ENCODE results near the gene BSDC1. TPM values are rescaled to one million over a fixed set of nuclear protein-coding genes. Genes with fewer than 3 reads are reported as not detected.

The BSDC1 gene
- total RNA-seq, 4 donors from 2014 or later, result 60.6 to 88.7 (median 83.8) TPM

DNA sequence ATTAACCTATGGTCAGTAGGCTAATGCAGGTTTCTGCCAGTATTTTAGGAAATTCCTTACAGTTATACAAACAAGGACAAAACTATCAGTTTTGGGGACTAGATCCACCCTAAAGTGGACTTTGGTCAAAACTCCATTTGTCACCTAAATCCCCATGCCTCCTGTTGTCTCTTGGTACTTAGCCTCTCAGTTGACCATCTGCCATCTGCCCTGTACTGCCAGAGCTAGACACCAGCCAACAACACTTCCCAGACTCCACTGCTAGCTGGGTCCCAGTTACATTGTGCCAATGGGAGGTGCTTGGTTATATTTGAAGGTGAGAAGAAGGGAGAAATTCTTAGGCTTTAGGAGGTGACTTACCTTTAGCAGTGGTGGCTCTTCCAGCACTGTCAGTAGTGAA lies 17.0 kb upstream of the BSDC1 start:
- Histone ChIP-seq H3K27me3 (no peaks in the 10 kb centered on the region), H3K4me1 (no peaks in the 10 kb centered on the region), H3K9me3 (peaks cover 0 to 16% (median 2%) of the 10 kb centered on the region in 4 donors), H3K36me3 (no peaks in the 10 kb centered on the region), H3K4me3 (no peak overlapping the region), H3K27ac (no peak overlapping the region)
- TF ChIP-seq POLR2A (IDR thresholded peaks at IDR 0.05) (no peak), EP300 (IDR thresholded peaks at IDR 0.05) (no peak)
- TF ChIP-seq, protein P1, sequence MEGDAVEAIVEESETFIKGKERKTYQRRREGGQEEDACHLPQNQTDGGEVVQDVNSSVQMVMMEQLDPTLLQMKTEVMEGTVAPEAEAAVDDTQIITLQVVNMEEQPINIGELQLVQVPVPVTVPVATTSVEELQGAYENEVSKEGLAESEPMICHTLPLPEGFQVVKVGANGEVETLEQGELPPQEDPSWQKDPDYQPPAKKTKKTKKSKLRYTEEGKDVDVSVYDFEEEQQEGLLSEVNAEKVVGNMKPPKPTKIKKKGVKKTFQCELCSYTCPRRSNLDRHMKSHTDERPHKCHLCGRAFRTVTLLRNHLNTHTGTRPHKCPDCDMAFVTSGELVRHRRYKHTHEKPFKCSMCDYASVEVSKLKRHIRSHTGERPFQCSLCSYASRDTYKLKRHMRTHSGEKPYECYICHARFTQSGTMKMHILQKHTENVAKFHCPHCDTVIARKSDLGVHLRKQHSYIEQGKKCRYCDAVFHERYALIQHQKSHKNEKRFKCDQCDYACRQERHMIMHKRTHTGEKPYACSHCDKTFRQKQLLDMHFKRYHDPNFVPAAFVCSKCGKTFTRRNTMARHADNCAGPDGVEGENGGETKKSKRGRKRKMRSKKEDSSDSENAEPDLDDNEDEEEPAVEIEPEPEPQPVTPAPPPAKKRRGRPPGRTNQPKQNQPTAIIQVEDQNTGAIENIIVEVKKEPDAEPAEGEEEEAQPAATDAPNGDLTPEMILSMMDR (IDR thresholded peaks at IDR 0.05), result no peak
- DNase-seq (ENCODE audit: low spot score in 2 of 2), result no peak

DNA sequence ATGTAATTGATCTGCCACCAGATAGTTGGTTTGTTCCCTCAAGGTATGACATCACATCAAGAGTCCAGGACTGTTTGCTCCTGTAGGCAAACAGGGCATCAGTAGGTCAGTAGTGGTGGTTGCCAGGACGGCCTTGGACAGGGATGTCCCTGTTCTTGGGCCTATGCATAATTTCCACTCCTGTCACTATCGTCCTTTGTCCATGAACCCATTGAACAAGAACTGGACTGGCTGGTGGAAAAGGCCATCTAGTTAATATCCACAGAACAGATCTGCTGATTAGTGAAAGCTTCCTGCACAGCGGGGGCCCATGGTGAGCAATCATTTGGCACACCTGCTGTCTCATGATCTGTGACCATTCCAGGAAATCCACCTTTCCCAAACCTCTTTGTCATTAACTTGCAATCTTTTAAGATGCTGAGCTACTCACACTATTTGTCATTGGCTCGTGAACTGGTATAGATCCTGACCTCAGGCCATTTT lies 12.4 kb upstream of the BSDC1 start:
- H3K27me3 ChIP-seq, result no peaks in the 10 kb centered on the region
- no peak overlapping the region for H3K27ac ChIP-seq
- H3K4me3 ChIP-seq, result no peak overlapping the region
- no peaks in the 10 kb centered on the region for H3K9me3 ChIP-seq
- no peaks in the 10 kb centered on the region for H3K4me1 ChIP-seq
- H3K36me3 ChIP-seq, result no peaks in the 10 kb centered on the region
- WGBS, 2 donors, result 73 to 78% methylated on average over 4 of the region's 4 CpGs
- DNase-seq (ENCODE audit: low spot score in 2 of 2), result no peak
- no peak for TF ChIP-seq EP300 (IDR thresholded peaks at IDR 0.05)
- TF ChIP-seq, protein P1 (IDR thresholded peaks at IDR 0.05), result no peak
- TF ChIP-seq POLR2A (IDR thresholded peaks at IDR 0.05), result no peak

DNA sequence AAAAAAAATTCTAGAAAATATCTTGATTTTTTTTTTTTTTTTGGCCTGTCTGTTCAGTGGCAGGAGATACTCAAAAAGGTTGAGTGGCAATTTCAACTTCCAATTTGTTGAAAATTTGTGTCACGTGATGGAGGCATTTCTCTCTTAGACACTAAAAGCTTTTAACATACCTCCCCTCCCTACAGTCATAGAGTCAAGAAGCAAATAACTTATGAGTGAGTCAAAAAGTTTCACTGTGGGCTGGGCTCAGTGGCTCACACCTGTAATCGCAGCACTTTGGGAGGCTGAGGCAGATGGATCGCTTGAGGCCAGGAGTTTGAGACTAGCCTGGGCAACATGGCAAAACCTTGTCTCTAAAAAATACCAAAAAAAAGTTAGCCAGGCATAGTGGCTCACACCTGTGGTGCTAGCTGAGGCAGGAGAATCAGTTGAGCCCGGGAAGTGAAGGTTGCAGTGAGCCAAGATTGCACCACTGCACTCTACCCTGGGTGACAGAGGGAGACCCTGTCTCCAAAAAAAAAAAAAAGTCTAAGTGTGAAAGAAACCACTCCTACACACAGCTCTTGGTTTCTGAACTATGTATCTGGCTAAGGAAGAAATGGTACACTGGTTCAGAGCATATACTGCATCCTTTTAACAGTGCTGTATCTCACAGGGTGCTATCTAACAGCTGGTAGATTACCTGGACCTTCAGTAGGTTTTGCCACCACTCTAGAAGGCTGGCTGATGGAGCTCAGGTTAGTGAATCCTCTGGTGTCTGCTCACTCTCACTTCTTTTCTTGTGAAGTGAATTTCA lies 11.6 kb upstream of the BSDC1 start:
- WGBS, 2 donors, result 86% methylated on average over 4 of the region's 4 CpGs
- no peaks in the 10 kb centered on the region for H3K36me3 ChIP-seq
- TF ChIP-seq EP300 (IDR thresholded peaks at IDR 0.05) (no peak), POLR2A (IDR thresholded peaks at IDR 0.05) (no peak)
- TF ChIP-seq, protein P1 (IDR thresholded peaks at IDR 0.05), result no peak
- H3K4me3 ChIP-seq, result no peak overlapping the region
- peaks cover 0 to 4% (median 0%) of the 10 kb centered on the region in 4 donors for H3K4me1 ChIP-seq
- H3K27ac ChIP-seq, result no peak overlapping the region
- DNase-seq (ENCODE audit: low spot score in 2 of 2), result no peak
- H3K27me3 ChIP-seq, result no peaks in the 10 kb centered on the region
- no peaks in the 10 kb centered on the region for H3K9me3 ChIP-seq

DNA sequence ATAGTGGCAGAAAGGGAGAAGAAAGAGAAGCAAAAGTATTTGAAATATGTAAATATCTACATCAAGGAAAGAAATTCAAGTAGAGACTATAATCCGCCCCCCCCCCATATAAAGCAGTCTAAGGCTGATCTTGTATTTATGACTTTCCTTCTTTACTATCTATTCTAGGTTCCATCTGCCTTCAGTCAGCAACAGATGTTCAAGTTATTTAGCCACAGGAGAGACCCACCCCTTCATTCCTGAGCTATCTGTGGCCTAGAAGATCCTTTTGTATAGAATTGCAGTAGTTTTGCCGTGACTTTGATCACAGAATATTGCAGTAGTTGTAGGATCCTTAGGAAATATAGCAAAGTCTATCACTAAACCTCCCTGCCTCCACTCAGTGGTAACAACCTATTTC lies 10.7 kb upstream of the BSDC1 start:
- Histone ChIP-seq H3K27ac (no peak overlapping the region), H3K4me1 (peaks cover 0 to 5% (median 0%) of the 10 kb centered on the region in 4 donors), H3K27me3 (no peaks in the 10 kb centered on the region), H3K36me3 (no peaks in the 10 kb centered on the region), H3K4me3 (no peak overlapping the region), H3K9me3 (no peaks in the 10 kb centered on the region)
- 43 to 47% methylated on average over 2 of the region's 2 CpGs for WGBS, 2 donors
- TF ChIP-seq POLR2A (IDR thresholded peaks at IDR 0.05) (no peak), EP300 (IDR thresholded peaks at IDR 0.05) (no peak)
- TF ChIP-seq, protein P1 (IDR thresholded peaks at IDR 0.05), result no peak
- DNase-seq (ENCODE audit: low spot score in 2 of 2), result no peak

DNA sequence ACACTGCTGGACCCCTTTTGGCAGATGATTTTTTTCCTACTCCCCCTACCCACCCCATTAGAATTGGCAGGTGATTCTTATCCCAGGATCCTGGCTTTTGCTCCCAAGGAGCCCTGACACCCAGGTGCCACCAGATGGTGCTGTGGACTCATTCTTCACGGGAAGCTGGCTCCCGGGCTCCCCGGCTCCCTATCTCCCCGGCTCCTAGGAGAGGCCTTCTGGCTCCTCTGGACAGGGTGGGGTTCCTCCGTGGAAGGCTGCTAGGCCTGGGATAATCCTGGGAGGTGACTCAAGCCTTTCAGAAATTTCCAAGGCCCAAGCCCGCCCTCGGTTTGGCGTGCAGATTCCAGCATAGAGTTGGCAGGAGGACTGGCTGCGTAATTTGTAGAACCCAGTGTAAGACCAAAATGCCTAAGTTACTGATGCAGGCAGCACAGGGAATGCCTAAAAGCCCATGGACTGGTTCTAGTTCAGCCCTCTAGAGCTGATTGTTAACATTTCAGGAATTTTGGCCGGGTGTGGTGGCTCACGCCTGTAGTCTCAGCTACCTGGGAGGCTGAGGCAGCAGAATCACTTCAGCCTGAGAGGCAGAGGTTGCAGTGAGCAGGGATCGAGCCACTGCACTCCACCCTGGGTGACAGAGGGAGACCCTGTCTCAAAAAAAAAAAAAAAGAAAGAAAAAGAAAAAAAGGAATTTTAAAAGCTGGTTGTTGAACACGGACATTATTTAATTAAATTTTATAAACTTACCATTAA lies 6.8 kb upstream of the BSDC1 start:
- Histone ChIP-seq H3K27me3 (no peaks in the 10 kb centered on the region), H3K27ac (peak overlapping the region in 3 of 4 donors; percentile 25 to 54 (median 29)), H3K9me3 (no peaks in the 10 kb centered on the region), H3K36me3 (no peaks in the 10 kb centered on the region), H3K4me1 (peaks cover 0 to 5% (median 0%) of the 10 kb centered on the region in 4 donors), H3K4me3 (no peak overlapping the region)
- TF ChIP-seq POLR2A (IDR thresholded peaks at IDR 0.05), result no peak
- TF ChIP-seq, protein P1 (IDR thresholded peaks at IDR 0.05), result peak; percentile 86 to 92 (median 90)
- 43% methylated on average over 13 of the region's 13 CpGs for WGBS, 2 donors
- DNase-seq (ENCODE audit: low spot score in 2 of 2), result peak; percentile 72 to 87
